H1 (cell line): Measurements from ENCODE around the gene TECTB. TPM values are rescaled to one million over a fixed set of nuclear protein-coding genes. Genes with fewer than 3 reads are reported as not detected.

Experiments used
- CTCF ChIA-PET: fragments of 300-600 bp; sonication (Branson Sonifier 250); formaldehyde crosslinking; loops from one replicate; lab custom pipeline; 2021; ENCODE audit not compliant: partially characterized antibody; lab: Charles Lee
- POLR2A ChIA-PET: fragments of 300-600 bp; sonication (Branson Sonifier 250); formaldehyde crosslinking; loops from one replicate; lab custom pipeline; 2021; ENCODE audit warnings: inconsistent platforms; ENCODE audit not compliant: partially characterized antibody; lab: Charles Lee
- DNase-seq, 2 experiments: peaks; one replicate each; pipeline versions ENCODE4 v3.0.0 to v3.0.0-alpha.2; 2010 to 2022; ENCODE audit warnings: low spot score in 2 of 2, low read depth in 1 of 2, mixed read lengths in 1 of 2
- FAIRE-seq: peaks from 2 replicates; lab custom pipeline; 2011; peaks lifted over from hg19 to GRCh38; lab: Jason Lieb, UNC
- H2AFZ ChIP-seq: 2 replicates; pipeline ENCODE4 v1.8.1; 2012; ENCODE audit warnings: low read length, inconsistent platforms
- H2AK5ac ChIP-seq: 2 replicates; pipeline ENCODE4 v1.6.1; 2013; ENCODE audit warnings: low read depth, low read length
- H2BK120ac ChIP-seq: replicated peaks from 2 replicates; pipeline ENCODE3; 2013; ENCODE audit warnings: low read depth, low read length, inconsistent platforms
- H2BK12ac ChIP-seq: 2 replicates; pipeline ENCODE4 v1.6.1; 2013; ENCODE audit warnings: low read depth, low read length
- H2BK15ac ChIP-seq: 2 replicates; pipeline ENCODE4 v1.6.1; 2013; ENCODE audit warnings: low read length
- H2BK20ac ChIP-seq: 2 replicates; pipeline ENCODE4 v1.6.1; 2013; ENCODE audit warnings: low read length
- H2BK5ac ChIP-seq: 2 replicates; pipeline ENCODE4 v1.6.1; 2013; ENCODE audit warnings: low read depth, low read length
- H3K14ac ChIP-seq: 2 replicates; pipeline ENCODE4 v1.6.1; 2013; ENCODE audit warnings: inconsistent platforms; ENCODE audit not compliant: insufficient read length
- H3K18ac ChIP-seq: 2 replicates; pipeline ENCODE4 v1.6.1; 2013; ENCODE audit warnings: low read length; ENCODE audit errors: extremely low read depth
- H3K23ac ChIP-seq: 2 replicates; pipeline ENCODE4 v1.6.1; 2013; ENCODE audit warnings: inconsistent platforms; ENCODE audit not compliant: insufficient read length
- H3K23me2 ChIP-seq: 2 replicates; pipeline ENCODE4 v1.6.1; 2013; ENCODE audit warnings: low read depth, low read length
- H3K27ac ChIP-seq: 2 replicates; pipeline ENCODE4 v1.6.1; 2011; ENCODE audit warnings: low read depth, low read length, inconsistent platforms
- H3K27me3 ChIP-seq, 4 experiments: replicated peaks in 1 of 4; 1 replicate in 1 of 4; 2 replicates in 3 of 4; pipeline versions ENCODE4 v1.6.1 to v1.8.1; 2011 to 2013; ENCODE audit warnings: low read length in 3 of 4, mild to moderate bottlenecking in 3 of 4, inconsistent platforms in 2 of 4, mixed read lengths in 2 of 4, moderate library complexity in 1 of 4; ENCODE audit not compliant: control insufficient read depth in 3 of 4, insufficient read depth in 3 of 4; ENCODE audit errors: extremely low read depth in 1 of 4
- H3K36me3 ChIP-seq, 4 experiments: 2 replicates each; pipeline versions ENCODE4 v1.6.1 to v1.8.1; 2011 to 2013; ENCODE audit warnings: mild to moderate bottlenecking in 4 of 4, low read length in 3 of 4, moderate library complexity in 2 of 4, control low read depth in 1 of 4, inconsistent platforms in 1 of 4; ENCODE audit not compliant: insufficient read depth in 4 of 4, control insufficient read depth in 2 of 4
- H3K4ac ChIP-seq: replicated peaks from 2 replicates; pipeline ENCODE3; 2013; ENCODE audit warnings: low read length, low read depth, mixed read lengths, inconsistent platforms; ENCODE audit not compliant: insufficient read length
- H3K4me1 ChIP-seq, 4 experiments: replicated peaks in 1 of 4; 1 replicate in 1 of 4; 2 replicates in 3 of 4; pipeline versions ENCODE4 v1.6.1 to v1.8.1; 2011 to 2013; ENCODE audit warnings: low read length in 3 of 4, inconsistent platforms in 2 of 4, mixed read lengths in 1 of 4; ENCODE audit not compliant: insufficient read depth in 4 of 4, control insufficient read depth in 3 of 4
- H3K4me2 ChIP-seq, 2 experiments: 2 replicates each; pipeline versions ENCODE4 v1.6.1 to v1.8.1; 2011 to 2013; ENCODE audit warnings: low read depth in 2 of 2, low read length in 2 of 2, control low read depth in 1 of 2, inconsistent platforms in 1 of 2, mild to moderate bottlenecking in 1 of 2; ENCODE audit not compliant: insufficient read depth in 1 of 2
- H3K4me3 ChIP-seq, 4 experiments: fragments of 200-600, 300-600 bp in 1 of 4; sonication (generic), shearing (Covaris generic), sonication (Bioruptor Twin) in 1 of 4; 2 replicates each; pipeline versions ENCODE4 v1.5.1 to v1.8.1; 2011 to 2016; ENCODE audit warnings: low read length in 4 of 4, low read depth in 3 of 4, control low read depth in 2 of 4, inconsistent platforms in 2 of 4, mild to moderate bottlenecking in 2 of 4, mixed read lengths in 1 of 4, moderate library complexity in 1 of 4; ENCODE audit not compliant: insufficient read depth in 2 of 4; ENCODE audit errors: extremely low read depth in 1 of 4
- H3K56ac ChIP-seq: replicated peaks from 2 replicates; pipeline ENCODE3; 2013; ENCODE audit warnings: low read depth, mild to moderate bottlenecking, mixed read lengths, low read length, inconsistent platforms; ENCODE audit not compliant: insufficient read length
- H3K79me1 ChIP-seq: 2 replicates; pipeline ENCODE4 v1.6.1; 2013; ENCODE audit warnings: low read depth, low read length, control low read depth
- H3K79me2 ChIP-seq, 2 experiments: 2 replicates each; pipeline versions ENCODE4 v1.6.1 to v1.8.1; 2012 to 2013; ENCODE audit warnings: low read length in 2 of 2, mild to moderate bottlenecking in 2 of 2, inconsistent platforms in 1 of 2; ENCODE audit not compliant: insufficient read depth in 2 of 2, control insufficient read depth in 1 of 2
- H3K9ac ChIP-seq, 4 experiments: replicated peaks in 1 of 4; 1 replicate in 1 of 4; 2 replicates in 3 of 4; pipeline versions ENCODE4 v1.6.1 to v1.8.1; 2011 to 2013; ENCODE audit warnings: low read depth in 3 of 4, low read length in 3 of 4, control low read depth in 2 of 4, mild to moderate bottlenecking in 2 of 4, moderate library complexity in 2 of 4, inconsistent platforms in 1 of 4; ENCODE audit errors: extremely low read depth in 1 of 4
- H3K9me3 ChIP-seq, 2 experiments: 2 replicates each; pipeline versions ENCODE4 v1.6.1 to v1.8.1; 2012 to 2013; ENCODE audit warnings: mild to moderate bottlenecking in 2 of 2, moderate library complexity in 2 of 2, control low read depth in 1 of 2, inconsistent platforms in 1 of 2, low read depth in 1 of 2, low read length in 1 of 2, mixed read lengths in 1 of 2; ENCODE audit not compliant: insufficient read depth in 2 of 2
- H4K20me1 ChIP-seq, 2 experiments: replicated peaks in 1 of 2; 2 replicates each; pipeline versions ENCODE3 to v1.8.1; 2011 to 2013; ENCODE audit warnings: inconsistent platforms in 2 of 2, low read length in 2 of 2, mild to moderate bottlenecking in 1 of 2; ENCODE audit not compliant: insufficient read depth in 2 of 2, control insufficient read depth in 1 of 2
- H4K5ac ChIP-seq: 2 replicates; pipeline ENCODE4 v1.6.1; 2013; ENCODE audit warnings: low read length, low read depth, mixed read lengths, inconsistent platforms; ENCODE audit not compliant: insufficient read length
- H4K8ac ChIP-seq: 2 replicates; pipeline ENCODE4 v1.8.0; 2013; ENCODE audit warnings: mild to moderate bottlenecking, moderate library complexity, low read length, inconsistent platforms; ENCODE audit not compliant: insufficient read depth; ENCODE audit errors: extremely low read depth
- H4K91ac ChIP-seq: replicated peaks from 2 replicates; pipeline ENCODE3; 2013; ENCODE audit warnings: low read length, mixed read lengths, inconsistent platforms; ENCODE audit not compliant: insufficient read length
- BCL11A ChIP-seq, 2 experiments: IDR thresholded peaks; one replicate each; pipeline ENCODE4 v1.6.1; 2011; ENCODE audit warnings: low read depth in 2 of 2, low read length in 2 of 2, mild to moderate bottlenecking in 2 of 2
- CHD1 ChIP-seq: IDR thresholded peaks from 2 replicates; pipeline ENCODE4 v1.6.1; 2012; ENCODE audit warnings: low read depth, low read length, improper control_type of control experiment
- CTBP2 ChIP-seq: IDR thresholded peaks from 2 replicates; pipeline ENCODE4 v1.7.0; 2011; ENCODE audit warnings: borderline replicate concordance, mild to moderate bottlenecking, moderate library complexity, mixed read lengths, low read length; ENCODE audit not compliant: insufficient read depth, insufficient read length
- EGR1 ChIP-seq: IDR thresholded peaks from 2 replicates; pipeline ENCODE4 v1.6.1; 2011; ENCODE audit warnings: low read depth, low read length, borderline replicate concordance
- GABPA ChIP-seq: IDR thresholded peaks from 2 replicates; pipeline ENCODE4 v1.6.1; 2011; ENCODE audit warnings: mild to moderate bottlenecking, low read length, moderate library complexity, borderline replicate concordance; ENCODE audit not compliant: insufficient read depth
- HDAC2 ChIP-seq, 2 experiments: fragments of 300-600 bp in 1 of 2; sonication (generic) in 1 of 2; IDR thresholded peaks; 2 replicates each; pipeline ENCODE4 v1.6.1; 2011 to 2012; ENCODE audit warnings: low read depth in 2 of 2, low read length in 2 of 2, mild to moderate bottlenecking in 2 of 2, moderate library complexity in 2 of 2, borderline replicate concordance in 1 of 2, inconsistent platforms in 1 of 2
- KDM5A ChIP-seq: fragments of 200-600 bp; IDR thresholded peaks from 2 replicates; pipeline ENCODE4 v1.7.1; 2012; ENCODE audit warnings: mild to moderate bottlenecking, low read length, inconsistent platforms, mixed read lengths
- NRF1 ChIP-seq: IDR thresholded peaks from 2 replicates; pipeline ENCODE4 v1.6.1; 2011; ENCODE audit warnings: mild to moderate bottlenecking, low read depth, low read length, improper control_type of control experiment
- PHF8 ChIP-seq: fragments of 200-600 bp; sonication (generic); conservative IDR thresholded peaks from 2 replicates; pipeline ENCODE4 v1.7.1; 2012; ENCODE audit warnings: low read depth, mild to moderate bottlenecking, inconsistent platforms, low read length, moderate library complexity
- RNF2 ChIP-seq: fragments of 200-900, 300-1000 bp; sonication (generic); IDR thresholded peaks from 2 replicates; pipeline ENCODE4 v1.7.1; 2016; ENCODE audit warnings: borderline replicate concordance, low read depth, mild to moderate bottlenecking, antibody characterized with exemption, low read length; ENCODE audit not compliant: poor library complexity, severe bottlenecking; ENCODE audit errors: missing control alignments
- SAP30 ChIP-seq: fragments of 300-600 bp; sonication (generic); IDR thresholded peaks from 2 replicates; pipeline ENCODE4 v1.7.1; 2012; ENCODE audit warnings: low read length, moderate library complexity, mild to moderate bottlenecking, inconsistent platforms; ENCODE audit not compliant: insufficient read depth, insufficient replicate concordance
- ZNF274 ChIP-seq: IDR thresholded peaks from 2 replicates; pipeline ENCODE4 v1.7.0; 2012; ENCODE audit warnings: low read length, borderline replicate concordance; ENCODE audit errors: extremely low read depth
- WGBS, 2 experiments: shearing (Covaris generic) in 1 of 2; methylation state at CpG; one replicate each; pipeline versions ENCODE4 v1.1.6 to v1.1.7; 2013 to 2015; ENCODE audit warnings: low lambda C conversion rate in 2 of 2, mixed read lengths in 2 of 2, inconsistent platforms in 1 of 2, low coverage in 1 of 2, missing lambda C conversion rate in 1 of 2; ENCODE audit not compliant: insufficient replicate concordance in 2 of 2, insufficient coverage in 1 of 2, insufficient read length in 1 of 2; ENCODE audit errors: extremely low coverage in 1 of 2, missing lambda C conversion rate in 1 of 2; 5-methylcytosine and 5-hydroxymethylcytosine counted together
- polyA plus RNA-seq, 7 experiments: library from polyadenylated mRNA; depleted of rRNA in 3 of 7; stranded (reverse) in 5 of 7; unstranded in 2 of 7; fragments of >200 nt in 5 of 7; fragments of 200-250 nt in 2 of 7; gene quantifications; 1 replicate in 5 of 7; 2 replicates in 1 of 7; 4 replicates in 1 of 7; pipeline versions ENCODE4 v1.2.1 to v1.2.3, GENCODE V29; 2011 to 2013; ENCODE audit warnings: missing spikeins in 2 of 7, mixed read lengths in 2 of 7
- total RNA-seq: library from RNA; stranded (reverse); fragmentation: NEBNext Ultra II Directional; extraction: Animal tissue kit (Norgen Biotek cat#: 25700); gene quantifications from 2 replicates; pipeline ENCODE4 v1.2.1, GENCODE V29; 2021

TECTB gene
- total and polyA plus RNA-seq, 2 of the 8 experiments (the other 6 are each of a cell fraction or from before 2014, with no cell fraction given), result not detected

- POLR2A ChIA-PET, result no interaction called here
- Histone ChIP-seq H3K4me1 (peaks cover 0 to 3% (median under 1%) of the 10 kb centered on the region in 4 experiments; a peak in 2 of 7 replicates), H4K5ac (no peak overlapping the region), H2AK5ac (no peak overlapping the region), H3K4me2 (no peak overlapping the region), H2BK12ac (no peak overlapping the region), H2BK15ac (no peak overlapping the region), H4K8ac (no peak overlapping the region), H4K20me1 (no peaks in the 10 kb centered on the region), H3K36me3 (no peaks in the 10 kb centered on the region), H3K9me3 (no peaks in the 10 kb centered on the region), H3K18ac (no peak overlapping the region), H3K23ac (no peak overlapping the region), H3K79me1 (no peaks in the 10 kb centered on the region), H3K56ac (no peak overlapping the region), H2BK5ac (no peak overlapping the region), H3K27me3 (no peaks in the 10 kb centered on the region), H3K79me2 (no peaks in the 10 kb centered on the region), H3K23me2 (no peaks in the 10 kb centered on the region), H3K14ac (no peak overlapping the region), H3K9ac (peak overlapping the region in 1 of 4 experiments; percentile 10; a peak in 1 of 7 replicates), H2AFZ (no peak overlapping the region), H3K4me3 (no peak overlapping the region; a peak in 1 of 8 replicates), H3K27ac (no peak overlapping the region), H4K91ac (no peak overlapping the region), H2BK120ac (no peak overlapping the region), H3K4ac (no peak overlapping the region), H2BK20ac (no peak overlapping the region)
- DNase-seq (no peak), FAIRE-seq (no peak)
- CTCF ChIA-PET, result interaction anchor here (1.5 to 4.4 kb wide), 4 partner anchors 11 to 172 kb away, joined by 4 to 55 read pairs (median 22); no protein-coding TSS in a partner anchor
- TF ChIP-seq PHF8 (no peak), CHD1 (no peak), GABPA (no peak), HDAC2 (IDR thresholded peaks at IDR 0.05; ENCODE audit: borderline replicate concordance in 1 of 2, low read depth in 2 of 2, low read length in 2 of 2) (no peak), NRF1 (no peak), EGR1 (no peak), RNF2 (no peak), BCL11A (IDR thresholded peaks at IDR 0.05; ENCODE audit: low read depth in 2 of 2, low read length in 2 of 2) (no peak), ZNF274 (no peak), KDM5A (no peak), CTBP2 (no peak), SAP30 (no peak)
- WGBS, 2 experiments, result 100% methylated on average over 3 of the region's 3 CpGs; no CpG with 5 or more reads in 1 of the 2 experiments
Observed at GRCh38 chr10:112311481-112311880, 28.3 kb downstream of the TECTB start.
